Smooth muscle cell (in vitro differentiated cells): ENCODE data around the gene SEMA4D. TPM values are rescaled to one million over a fixed set of nuclear protein-coding genes. Genes with fewer than 3 reads are reported as not detected.

ENCODE experiments used
- DNase-seq: peaks from one replicate; lab custom pipeline; 2025; ENCODE audit not compliant: unreplicated experiment; lab: John Stamatoyannopoulos, UW
- H2AFZ ChIP-seq: fragments of 200-600 bp; sonication (generic); 2 replicates; pipeline ENCODE4 v1.6.0; 2016; ENCODE audit warnings: antibody characterized with exemption, low read depth, mild to moderate bottlenecking
- H3F3A ChIP-seq: fragments of 200-600 bp; sonication (generic); 2 replicates; pipeline ENCODE4 v1.6.0; 2017; ENCODE audit warnings: antibody characterized with exemption, low read depth
- H3K27ac ChIP-seq: fragments of 200-600 bp; sonication (generic); 2 replicates; pipeline ENCODE4 v1.5.1; 2016; ENCODE audit warnings: low read depth, mild to moderate bottlenecking
- H3K27me3 ChIP-seq: fragments of 200-600 bp; sonication (generic); 2 replicates; pipeline ENCODE4 v1.6.1; 2016; ENCODE audit warnings: low read depth, mild to moderate bottlenecking
- H3K36me3 ChIP-seq: fragments of 200-600 bp; sonication (generic); 2 replicates; pipeline ENCODE4 v1.5.1; 2016; ENCODE audit warnings: low read depth
- H3K4me1 ChIP-seq: fragments of 200-600 bp; sonication (generic); 2 replicates; pipeline ENCODE4 v1.5.1; 2016; ENCODE audit warnings: low read depth
- H3K4me2 ChIP-seq: fragments of 200-600 bp; sonication (generic); 2 replicates; pipeline ENCODE4 v1.6.0; 2016; ENCODE audit warnings: mild to moderate bottlenecking
- H3K4me3 ChIP-seq: fragments of 200-600 bp; sonication (generic); 2 replicates; pipeline ENCODE4 v1.5.1; 2016; ENCODE audit warnings: mild to moderate bottlenecking
- H3K79me2 ChIP-seq: fragments of 200-600 bp; sonication (generic); 2 replicates; pipeline ENCODE4 v1.6.0; 2016; ENCODE audit warnings: low read depth, mild to moderate bottlenecking
- H3K9ac ChIP-seq: fragments of 200-600 bp; sonication (generic); 2 replicates; pipeline ENCODE4 v1.6.0; 2016; ENCODE audit warnings: low read depth
- H3K9me3 ChIP-seq: fragments of 200-600 bp; sonication (generic); replicated peaks from 2 replicates; pipeline ENCODE4 v1.5.1; 2016; ENCODE audit warnings: low read depth
- H4K20me1 ChIP-seq: fragments of 200-600 bp; sonication (generic); 2 replicates; pipeline ENCODE4 v1.6.0; 2016; ENCODE audit warnings: low read depth
- CTCF ChIP-seq: fragments of 200-600 bp; sonication (generic); IDR thresholded peaks from 2 replicates; pipeline ENCODE4 v1.5.1; 2017; ENCODE audit warnings: borderline replicate concordance, mild to moderate bottlenecking, antibody characterized with exemption; ENCODE audit not compliant: insufficient read depth, poor library complexity, severe bottlenecking
- WGBS: methylation state at CpG from one replicate; pipeline ENCODE4 v1.1.7; 2016; ENCODE audit warnings: low lambda C conversion rate; 5-methylcytosine and 5-hydroxymethylcytosine counted together
- polyA plus RNA-seq: library from polyadenylated mRNA; unstranded; fragments of >200 nt; fragmentation: Nextera tagmentation; extraction: Ambion mirVana; gene quantifications from 2 replicates; pipeline ENCODE4 v1.2.1, GENCODE V29; 2016
- total RNA-seq: library from RNA; depleted of rRNA; stranded (reverse); fragments of >200 nt; gene quantifications from 2 replicates; pipeline ENCODE4 v1.2.3, GENCODE V29; 2014

SEMA4D gene
- total and polyA plus RNA-seq, 2 experiments from 2014 or later: 0.63 to 2.7 TPM

GRCh38 chr9:89450213-89450612 is 47.7 kb downstream of the SEMA4D start:
- no peaks in the 10 kb centered on the region for H3K79me2 ChIP-seq
- H3K36me3 ChIP-seq: no peaks in the 10 kb centered on the region
- no peaks in the 10 kb centered on the region for H3F3A ChIP-seq
- no peaks in the 10 kb centered on the region for H4K20me1 ChIP-seq
- no peak for DNase-seq
- no peak overlapping the region for H2AFZ ChIP-seq
- 82% methylated on average over 2 of the region's 2 CpGs for WGBS
- H3K27ac ChIP-seq: no peak overlapping the region
- no peak overlapping the region for H3K9ac ChIP-seq
- TF ChIP-seq CTCF: no peak
- H3K27me3 ChIP-seq: no peaks in the 10 kb centered on the region
- H3K4me1 ChIP-seq: no peaks in the 10 kb centered on the region
- H3K9me3 ChIP-seq: no peaks in the 10 kb centered on the region
- no peak overlapping the region for H3K4me3 ChIP-seq
- H3K4me2 ChIP-seq: no peak overlapping the region

- no peak overlapping the region for H2AFZ ChIP-seq
- 90% methylated on average over 17 of the region's 17 CpGs for WGBS
Observed at GRCh38 chr9:89449261-89449671, 48.6 kb downstream of the SEMA4D start.

GRCh38 chr9:89448821-89449220 is 49.1 kb downstream of the SEMA4D start:
- Histone ChIP-seq H3K9me3 (no peaks in the 10 kb centered on the region), H3K9ac (no peak overlapping the region), H2AFZ (no peak overlapping the region), H4K20me1 (no peaks in the 10 kb centered on the region), H3K36me3 (no peaks in the 10 kb centered on the region), H3F3A (no peaks in the 10 kb centered on the region), H3K4me3 (no peak overlapping the region), H3K27me3 (no peaks in the 10 kb centered on the region), H3K4me1 (no peaks in the 10 kb centered on the region), H3K27ac (no peak overlapping the region), H3K79me2 (no peaks in the 10 kb centered on the region), H3K4me2 (no peak overlapping the region)
- 90% methylated on average over 8 of the region's 8 CpGs for WGBS
- DNase-seq: no peak
- no peak for TF ChIP-seq CTCF

More at GRCh38 chr9:89449261-89449671, 48.6 kb downstream of the SEMA4D start:
- H3K4me3 ChIP-seq: no peak overlapping the region
- H3K9me3 ChIP-seq: no peaks in the 10 kb centered on the region
- DNase-seq: no peak
- no peak overlapping the region for H3K27ac ChIP-seq
- H3K4me1 ChIP-seq: no peaks in the 10 kb centered on the region
- no peaks in the 10 kb centered on the region for H3F3A ChIP-seq
- no peaks in the 10 kb centered on the region for H3K36me3 ChIP-seq
- H3K27me3 ChIP-seq: no peaks in the 10 kb centered on the region
- no peak overlapping the region for H3K9ac ChIP-seq
- no peaks in the 10 kb centered on the region for H3K79me2 ChIP-seq
- TF ChIP-seq CTCF: no peak
- H3K4me2 ChIP-seq: no peak overlapping the region
- no peaks in the 10 kb centered on the region for H4K20me1 ChIP-seq

- no peaks in the 10 kb centered on the region for H3K9me3 ChIP-seq
- H3K9ac ChIP-seq: no peak overlapping the region
- H4K20me1 ChIP-seq: no peaks in the 10 kb centered on the region
- no peaks in the 10 kb centered on the region for H3F3A ChIP-seq
- H3K4me1 ChIP-seq: no peaks in the 10 kb centered on the region
- 62% methylated on average over 11 of the region's 11 CpGs for WGBS
- H2AFZ ChIP-seq: no peak overlapping the region
- TF ChIP-seq CTCF: no peak
- H3K4me2 ChIP-seq: no peak overlapping the region
- no peak overlapping the region for H3K4me3 ChIP-seq
- no peaks in the 10 kb centered on the region for H3K27me3 ChIP-seq
- no peak overlapping the region for H3K27ac ChIP-seq
- DNase-seq: no peak
- H3K36me3 ChIP-seq: no peaks in the 10 kb centered on the region
- H3K79me2 ChIP-seq: no peaks in the 10 kb centered on the region
Observed at GRCh38 chr9:89448381-89448780, 49.5 kb downstream of the SEMA4D start.
